G401.6 (cell line): ENCODE data around the gene PCDHA1.
"Not testable (repeated sequence)": the region's sequence is repeated elsewhere in the genome, so short reads cannot be mapped to it uniquely, and the experiment has no call there.

ENCODE experiments used
- FAIRE-seq: peaks from 2 replicates; lab custom pipeline; 2012; peaks lifted over from hg19 to GRCh38; lab: Jason Lieb, UNC

The PCDHA1 gene

GRCh38 chr5:140849831-140850634, 64.1 kb downstream of the PCDHA1 start:
- FAIRE-seq: not testable (repeated sequence)

GRCh38 chr5:140855772-140856674, 70.1 kb downstream of the PCDHA1 start, which contains the start of gene PCDHA10:
PCDHA10 (plus strand) TSS chr5:140855897; CDS start chr5:140856049, 152 bp downstream.
- no peak for FAIRE-seq

GRCh38 chr5:140857177-140857986, 71.4 kb downstream of the PCDHA1 start:
- FAIRE-seq: no peak

- FAIRE-seq: no peak
Measured at GRCh38 chr5:140857987-140858240, 72.0 kb downstream of the PCDHA1 start.

- no peak for FAIRE-seq
Measured at GRCh38 chr5:140862441-140863295, 76.7 kb downstream of the PCDHA1 start.

GRCh38 chr5:140868721-140869554, 83.0 kb downstream of the PCDHA1 start, which contains the start of gene PCDHA11:
PCDHA11 (plus strand) TSS chr5:140868957; CDS start chr5:140869104, 147 bp downstream.
- FAIRE-seq: peak; percentile 83

- FAIRE-seq: no peak
Measured at GRCh38 chr5:140869555-140869886, 83.6 kb downstream of the PCDHA1 start.

- FAIRE-seq: no peak
Measured at GRCh38 chr5:140870221-140871201, 84.6 kb downstream of the PCDHA1 start.

- FAIRE-seq: peak; percentile 94
Measured at GRCh38 chr5:140875085-140876065, 89.4 kb downstream of the PCDHA1 start, which contains the start of gene PCDHA12. PCDHA12 (plus strand) TSS chr5:140875308; CDS start chr5:140875473, 165 bp downstream.

GRCh38 chr5:140876541-140877261, 90.8 kb downstream of the PCDHA1 start:
- not testable (repeated sequence) for FAIRE-seq

GRCh38 chr5:140877262-140877581, 91.3 kb downstream of the PCDHA1 start:
- no peak for FAIRE-seq

GRCh38 chr5:140881889-140882590, 96.1 kb downstream of the PCDHA1 start, which contains the start of gene PCDHA13:
PCDHA13 (plus strand) TSS chr5:140882124; CDS start chr5:140882269, 145 bp downstream.
- no peak for FAIRE-seq

GRCh38 chr5:140882591-140882899, 96.6 kb downstream of the PCDHA1 start:
- no peak for FAIRE-seq

GRCh38 chr5:140883373-140883772, 97.4 kb downstream of the PCDHA1 start:
- FAIRE-seq: no peak

GRCh38 chr5:140883927-140884697, 98.2 kb downstream of the PCDHA1 start:
- FAIRE-seq: no peak

GRCh38 chr5:140916325-140916724, 130.4 kb downstream of the PCDHA1 start:
- no peak for FAIRE-seq
